Measurements from ENCODE around the gene KLHL26.

Gene KLHL26

GRCh38 chr19:18613589-18614234, 23.1 kb upstream of the KLHL26 start:
- DNase-seq: no peak

- no peak for DNase-seq
Measured at GRCh38 chr19:18616023-18616422, 20.8 kb upstream of the KLHL26 start.

GRCh38 chr19:18617562-18617961, 19.3 kb upstream of the KLHL26 start:
- no peak for DNase-seq

- no peak for DNase-seq
Measured at GRCh38 chr19:18618236-18618635, 18.6 kb upstream of the KLHL26 start.

GRCh38 chr19:18620311-18620710, 16.5 kb upstream of the KLHL26 start:
- DNase-seq: no peak

GRCh38 chr19:18620902-18621301, 15.9 kb upstream of the KLHL26 start:
- no peak for DNase-seq

GRCh38 chr19:18626906-18627305, 9.9 kb upstream of the KLHL26 start:
- DNase-seq: no peak

- no peak for DNase-seq
Measured at GRCh38 chr19:18629166-18630088, 7.4 kb upstream of the KLHL26 start.

- DNase-seq: no peak
Measured at GRCh38 chr19:18633321-18633720, 3.5 kb upstream of the KLHL26 start.

- DNase-seq: no peak
Measured at GRCh38 chr19:18634612-18635297, 2.1 kb upstream of the KLHL26 start.

GRCh38 chr19:18635831-18636182, 1.0 kb upstream of the KLHL26 start:
- no peak for DNase-seq

- DNase-seq: peak; percentile 99
Measured at GRCh38 chr19:18636183-18636968, 452 bp upstream of the KLHL26 start.

- DNase-seq: no peak
Measured at GRCh38 chr19:18637673-18638630, 1.1 kb downstream of the KLHL26 start.

GRCh38 chr19:18639706-18640243, 2.9 kb downstream of the KLHL26 start:
- no peak for DNase-seq

GRCh38 chr19:18644196-18645034, 7.6 kb downstream of the KLHL26 start:
- no peak for DNase-seq

- DNase-seq: no peak
Measured at GRCh38 chr19:18645035-18645511, 8.2 kb downstream of the KLHL26 start.

GRCh38 chr19:18646535-18647370, 9.9 kb downstream of the KLHL26 start:
- DNase-seq: no peak

GRCh38 chr19:18647371-18647767, 10.5 kb downstream of the KLHL26 start:
- no peak for DNase-seq

- DNase-seq: no peak
Measured at GRCh38 chr19:18647807-18648206, 11.0 kb downstream of the KLHL26 start.

All from activated CD4-positive, alpha-beta T cell treated with anti-CD3 and anti-CD28 coated beads for 1 hour (primary cell).